NK-92 (cell line): ENCODE results near the gene ROPN1L.
"Not testable (repeated sequence)": the region's sequence is repeated elsewhere in the genome, so short reads cannot be mapped to it uniquely, and the experiment has no call there.

ENCODE experiments used
- DNase-seq: peaks from one replicate; lab custom pipeline; 2025; ENCODE audit not compliant: unreplicated experiment; lab: John Stamatoyannopoulos, UW

ROPN1L gene

GRCh38 chr5:10478436-10478835, 36.8 kb downstream of the ROPN1L start:
- no peak for DNase-seq

DNA sequence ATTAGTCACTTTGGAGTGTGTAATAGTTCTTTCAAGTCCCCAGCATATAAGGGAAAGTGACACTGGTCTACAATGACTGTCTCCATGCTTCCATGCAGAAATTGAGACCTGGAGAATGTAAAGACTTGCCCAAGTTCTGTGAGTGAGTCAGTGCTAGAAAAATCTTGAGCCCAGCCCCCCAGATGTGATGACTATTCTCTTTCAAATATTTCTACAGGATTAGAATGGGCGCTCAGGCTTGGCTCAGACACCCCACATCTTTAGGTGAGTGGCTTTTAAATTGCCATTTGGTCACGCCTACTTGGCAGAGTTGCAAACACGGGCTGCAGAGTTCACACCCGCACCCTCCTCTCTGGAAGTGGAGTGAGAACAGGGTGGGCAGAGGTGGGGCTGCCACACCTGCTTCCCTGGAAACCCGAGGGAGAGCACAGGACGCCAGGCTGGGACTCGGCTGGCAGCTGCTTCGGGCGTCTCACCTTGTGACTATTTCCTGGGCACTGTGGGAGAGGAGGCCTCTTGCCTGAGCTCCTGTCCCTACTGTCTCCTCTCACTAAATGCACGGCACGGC, 37.6 kb downstream of the ROPN1L start:
- no peak for DNase-seq

- no peak for DNase-seq
Measured at GRCh38 chr5:10480237-10480985, 38.7 kb downstream of the ROPN1L start.

- no peak for DNase-seq
Measured at GRCh38 chr5:10481241-10481935, 39.7 kb downstream of the ROPN1L start.

DNA sequence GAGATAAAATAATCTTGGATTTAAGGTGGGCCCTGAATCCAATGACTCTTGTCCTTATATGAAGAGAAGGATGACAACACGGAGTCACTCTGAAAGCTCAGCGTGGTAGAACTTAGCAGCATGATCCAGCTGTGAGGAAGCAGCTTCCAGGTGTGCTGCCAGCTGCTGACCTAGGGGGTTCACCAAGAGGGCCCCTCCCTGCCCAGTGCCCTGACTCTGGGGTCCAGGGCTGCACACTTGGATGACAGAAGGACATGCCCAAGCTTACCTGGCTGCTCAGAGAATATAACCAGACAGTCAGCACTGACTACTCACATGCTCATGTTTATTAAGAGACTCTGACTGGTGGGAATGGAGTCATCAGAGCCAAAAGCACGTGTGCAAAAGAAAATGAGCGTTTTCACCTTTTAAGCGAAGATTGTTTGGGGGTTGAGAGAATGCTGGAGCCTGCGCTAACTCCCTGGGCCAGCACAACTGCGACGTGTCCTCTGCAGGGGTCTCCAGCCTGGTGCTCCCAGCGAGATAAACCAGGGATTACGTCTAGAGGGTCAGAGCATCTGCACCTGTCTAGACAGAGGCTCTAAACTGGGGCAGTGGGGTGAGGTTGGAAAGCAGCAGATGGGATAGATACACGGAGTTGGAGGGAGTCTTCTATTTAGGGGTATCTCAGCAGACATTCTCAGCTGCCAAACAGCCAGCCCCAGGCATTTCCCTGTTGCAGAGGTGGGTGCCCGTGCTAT, 41.3 kb downstream of the ROPN1L start:
- DNase-seq: no peak

DNA sequence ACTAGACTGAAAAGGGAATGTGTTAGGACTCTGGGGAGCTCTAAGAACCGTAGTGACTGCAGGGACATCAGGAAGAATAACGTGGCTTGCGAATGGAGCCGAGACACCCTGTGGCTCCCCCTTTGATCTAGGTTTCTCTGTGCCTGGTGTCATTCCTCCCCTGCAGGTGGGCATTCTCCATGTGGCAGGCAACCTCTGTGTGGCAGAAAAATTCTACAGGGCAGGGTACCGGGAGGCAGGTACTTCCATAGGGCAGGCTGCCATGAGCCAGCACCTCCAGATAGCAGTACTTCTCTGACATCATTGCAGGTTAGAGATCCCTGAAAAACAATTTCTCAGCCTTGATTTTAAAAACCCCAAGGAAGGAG, 43.1 kb downstream of the ROPN1L start:
- DNase-seq: no peak

DNA sequence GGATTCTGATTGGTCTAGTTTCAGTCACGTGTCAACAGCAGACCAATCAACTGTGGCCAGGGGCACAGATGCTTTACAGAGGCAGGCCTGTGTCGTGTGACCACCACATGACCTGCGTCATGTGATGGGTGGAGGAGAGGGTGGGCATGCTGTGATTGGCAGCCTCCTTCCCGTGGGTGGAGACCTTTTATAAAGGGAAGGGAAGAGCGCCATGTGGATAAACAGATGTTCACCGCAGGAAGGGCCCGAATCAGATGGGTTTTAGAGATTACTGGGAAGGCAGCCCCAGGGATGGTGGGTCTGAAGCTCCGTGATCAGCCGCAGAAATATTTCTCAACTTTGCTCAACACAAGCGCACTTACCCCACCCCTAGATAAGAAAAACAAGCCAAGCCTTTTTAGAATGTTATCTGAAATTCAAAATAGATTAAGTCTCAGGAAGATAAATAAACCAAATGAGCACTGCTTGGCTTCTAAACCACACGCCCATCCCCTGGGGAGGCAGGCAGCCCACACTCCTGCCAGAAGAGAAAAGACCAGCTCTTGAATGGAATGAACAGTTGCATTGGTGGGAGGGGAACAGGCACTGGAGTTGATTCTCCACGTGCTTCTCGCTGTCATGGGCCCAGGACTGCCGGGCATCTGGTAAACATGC, 43.6 kb downstream of the ROPN1L start:
- DNase-seq: no peak

GRCh38 chr5:10485897-10486296, 44.2 kb downstream of the ROPN1L start:
- no peak for DNase-seq

GRCh38 chr5:10486511-10487344, 45.0 kb downstream of the ROPN1L start:
- DNase-seq: no peak

DNA sequence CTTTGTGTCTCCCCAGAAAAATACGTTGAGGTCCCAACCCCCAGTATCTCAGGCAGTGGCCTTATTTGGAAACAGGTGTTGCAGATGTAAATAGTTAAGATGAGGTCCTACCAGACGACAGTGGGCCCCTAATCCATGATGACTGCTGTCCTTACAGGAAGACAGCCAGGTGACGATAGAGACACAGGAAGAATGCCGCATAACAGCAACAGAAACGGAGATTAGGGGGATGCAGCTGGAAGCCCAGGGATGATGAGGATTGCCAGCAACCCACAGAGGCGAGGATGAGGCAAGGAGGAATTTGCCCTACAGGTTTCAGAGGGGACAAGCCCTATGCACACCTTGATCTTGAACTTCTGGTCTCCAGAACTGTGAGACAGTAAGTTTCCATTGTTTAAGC, 46.5 kb downstream of the ROPN1L start:
- no peak for DNase-seq

DNA sequence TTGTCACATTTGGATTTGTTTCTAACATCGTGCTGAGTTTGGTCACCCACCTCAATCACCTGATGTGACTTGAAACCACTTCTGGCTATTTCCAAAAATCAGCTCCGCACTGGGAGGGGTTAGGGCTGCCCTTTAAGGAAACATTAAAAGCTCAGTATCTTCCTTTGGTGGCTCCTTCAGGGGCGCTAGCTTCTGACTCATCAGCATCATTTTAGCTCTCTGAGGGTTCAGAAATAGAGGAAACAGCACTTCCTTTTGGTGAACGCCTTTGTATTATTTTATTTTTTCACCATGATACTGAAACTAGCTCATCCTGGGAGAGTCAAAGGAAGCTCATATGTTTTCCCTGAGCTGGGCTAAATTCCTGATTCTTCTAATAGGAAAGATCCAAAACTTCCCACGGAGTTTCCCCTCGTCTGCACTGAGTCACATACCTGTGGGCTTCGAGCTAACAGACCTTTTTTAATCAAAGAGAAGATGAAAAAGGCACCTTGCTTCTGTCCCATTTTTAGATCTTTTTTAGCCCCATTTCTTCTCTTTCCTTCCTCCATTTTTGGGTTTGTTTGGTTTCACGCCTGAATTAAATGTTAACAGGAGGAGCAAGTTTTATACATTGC, 48.2 kb downstream of the ROPN1L start:
- no peak for DNase-seq

- no peak for DNase-seq
Measured at GRCh38 chr5:10490927-10491672, 49.4 kb downstream of the ROPN1L start.

DNA sequence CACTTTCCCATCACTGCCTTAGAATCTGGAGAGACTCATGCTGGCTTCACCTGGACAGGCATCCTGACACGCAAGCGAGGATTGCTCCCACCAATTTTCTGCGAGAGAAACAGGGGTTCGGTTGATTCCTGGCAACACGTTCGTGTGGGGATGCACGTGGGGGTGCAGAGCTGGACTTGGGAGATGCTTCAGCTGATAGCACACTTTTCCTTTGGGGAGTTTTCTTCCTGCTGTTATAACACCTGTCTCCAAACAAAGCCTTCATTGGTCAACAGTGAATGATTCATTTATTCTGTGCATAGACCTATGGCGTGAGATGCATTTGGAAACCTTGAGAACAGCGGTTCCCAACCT, 50.0 kb downstream of the ROPN1L start:
- DNase-seq: no peak

GRCh38 chr5:10493884-10494283, 52.2 kb downstream of the ROPN1L start:
- no peak for DNase-seq

DNA sequence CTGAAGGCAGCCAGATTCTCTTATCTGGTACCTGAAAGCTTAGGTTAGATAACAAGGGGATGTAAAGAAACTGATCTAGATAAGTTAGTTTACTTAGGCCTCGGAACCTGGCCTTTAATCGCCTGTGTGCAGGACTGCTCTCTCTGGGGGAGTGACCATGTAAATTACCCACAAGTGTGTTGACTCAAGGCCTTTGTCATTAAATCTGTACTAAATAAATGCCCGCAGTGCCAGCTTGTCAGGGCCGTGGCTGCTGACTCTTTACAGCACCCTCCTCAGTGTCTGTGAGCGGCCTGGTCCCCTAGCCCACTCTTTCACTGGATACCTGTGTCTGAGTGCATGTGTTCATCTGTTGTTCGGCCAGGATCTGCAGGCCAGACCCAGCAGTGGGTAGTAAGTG, 52.8 kb downstream of the ROPN1L start:
- not testable (repeated sequence) for DNase-seq

DNA sequence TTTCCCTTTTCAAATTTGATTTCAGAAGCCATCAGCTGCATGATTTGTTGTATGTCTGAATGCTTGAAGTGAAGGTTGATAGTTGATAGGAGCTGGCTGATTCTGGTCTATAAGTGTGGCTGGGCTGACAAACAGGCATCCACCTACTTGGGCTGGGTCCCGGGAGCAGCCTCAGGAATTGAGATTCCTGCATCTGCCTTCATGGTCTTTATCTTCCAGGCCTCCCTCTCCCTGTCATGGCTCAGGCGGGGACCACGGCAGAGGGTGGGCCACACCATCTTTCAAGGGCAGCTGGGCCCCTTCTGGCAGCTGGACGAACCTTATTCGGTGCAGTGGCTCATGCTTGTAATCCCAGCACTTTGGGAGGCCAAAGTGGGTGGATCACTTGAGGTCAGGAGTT, 55.9 kb downstream of the ROPN1L start:
- no peak for DNase-seq

DNA sequence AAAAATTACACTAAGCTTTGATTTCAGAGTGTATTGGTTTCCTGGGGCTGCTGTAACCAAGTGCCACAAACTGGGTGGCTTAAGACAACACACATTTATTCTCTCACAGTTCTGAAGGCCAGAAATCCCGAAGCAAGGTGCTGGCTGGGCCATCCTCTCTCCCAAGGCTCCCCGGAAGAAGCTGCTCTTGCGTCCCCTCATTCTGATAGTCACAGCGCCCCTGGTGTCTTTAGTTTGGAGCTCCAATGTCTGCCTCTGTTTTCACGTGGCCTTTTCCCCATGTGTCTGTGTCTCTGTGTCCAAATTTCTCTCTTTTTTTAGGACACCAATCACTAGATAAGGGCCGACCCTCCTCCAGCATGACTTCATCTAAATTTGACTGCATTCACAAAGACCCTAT, 56.7 kb downstream of the ROPN1L start:
- no peak for DNase-seq

- no peak for DNase-seq
Measured at GRCh38 chr5:10499066-10499465, 57.4 kb downstream of the ROPN1L start.

DNA sequence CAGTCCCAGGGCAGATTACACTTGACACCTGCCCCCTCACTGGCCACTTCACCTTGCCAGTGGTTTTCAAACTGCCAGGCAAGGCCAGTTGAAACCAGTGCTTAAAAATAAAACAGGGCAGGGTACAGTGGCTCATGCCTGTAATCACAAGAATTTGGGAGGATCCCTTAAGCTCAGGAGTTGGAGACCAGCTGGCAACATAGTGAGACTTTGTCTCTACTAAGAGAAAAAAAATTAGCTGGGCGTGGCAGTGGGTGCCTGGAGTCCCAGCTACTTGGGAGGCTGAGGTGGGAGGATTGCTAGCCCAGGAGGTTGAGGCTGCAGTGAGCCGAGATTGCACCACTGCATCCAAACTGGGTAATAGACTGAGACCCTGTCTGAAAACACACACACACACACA, 58.1 kb downstream of the ROPN1L start:
- DNase-seq: no peak
